HEK293T (cell line): ENCODE results near the gene POLE3.

Experiments used
- BHLHE40 ChIP-seq: fragments of 450-650 bp; IDR thresholded peaks from 2 replicates; pipeline ENCODE4 v1.6.1; 2016; ENCODE audit warnings: mild to moderate bottlenecking, moderate library complexity, borderline replicate concordance
- ELF4 ChIP-seq: fragments of 450-650 bp; IDR thresholded peaks from 2 replicates; pipeline ENCODE4 v1.6.1; 2017; ENCODE audit warnings: antibody characterized with exemption
- FOXA1 ChIP-seq: fragments of 450-650 bp; IDR thresholded peaks from 2 replicates; pipeline ENCODE4 v1.6.1; 2016; ENCODE audit warnings: mild to moderate bottlenecking
- FOXK2 ChIP-seq: fragments of 450-650 bp; IDR thresholded peaks from 2 replicates; pipeline ENCODE4 v1.6.1; 2016; ENCODE audit warnings: mild to moderate bottlenecking
- FOXM1 ChIP-seq: fragments of 450-650 bp; IDR thresholded peaks from 2 replicates; pipeline ENCODE4 v1.6.1; 2017; ENCODE audit warnings: mild to moderate bottlenecking, borderline replicate concordance
- HDGF ChIP-seq: fragments of 450-650 bp; IDR thresholded peaks from 2 replicates; pipeline ENCODE4 v1.6.1; 2017; ENCODE audit warnings: antibody characterized with exemption, borderline replicate concordance
- L3MBTL2 ChIP-seq: fragments of 450-650 bp; conservative IDR thresholded peaks from 2 replicates; pipeline ENCODE4 v1.6.1; 2016; ENCODE audit warnings: mild to moderate bottlenecking
- LEF1 ChIP-seq: fragments of 450-650 bp; IDR thresholded peaks from 2 replicates; pipeline ENCODE4 v1.6.1; 2017; ENCODE audit warnings: mild to moderate bottlenecking, borderline replicate concordance
- SP1 ChIP-seq: fragments of 450-650 bp; IDR thresholded peaks from 2 replicates; pipeline ENCODE4 v1.6.1; 2017
- SUZ12 ChIP-seq: fragments of 450-650 bp; IDR thresholded peaks from 2 replicates; pipeline ENCODE4 v1.6.1; 2016; ENCODE audit warnings: mild to moderate bottlenecking
- TARDBP ChIP-seq: fragments of 450-650 bp; IDR thresholded peaks from 2 replicates; pipeline ENCODE4 v1.6.1; 2016
- ZNF384 ChIP-seq: fragments of 450-650 bp; IDR thresholded peaks from 2 replicates; pipeline ENCODE4 v1.6.1; 2016

DNA sequence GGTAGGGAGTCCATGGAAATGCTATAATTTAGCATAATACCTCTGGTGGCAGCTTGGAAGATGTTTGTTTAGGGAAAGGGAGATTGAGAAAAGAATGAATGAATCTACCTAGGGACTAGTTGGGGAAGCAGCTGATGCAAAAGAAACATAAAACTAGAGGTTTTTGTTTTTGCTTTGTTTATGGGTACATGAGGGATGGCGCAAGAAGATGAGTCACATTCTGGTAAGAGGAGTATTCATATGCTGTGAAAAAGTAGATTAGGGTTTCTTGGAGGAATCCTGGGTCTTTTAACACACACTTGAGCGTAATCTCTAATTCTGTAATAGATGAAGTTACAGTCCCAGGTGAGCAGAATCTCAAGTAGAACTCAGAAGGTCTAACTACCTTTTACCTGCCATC is 17.2 kb upstream of the POLE3 start:
- TF ChIP-seq HDGF = no peak
- TF ChIP-seq LEF1 = no peak
- no peak for TF ChIP-seq SP1
- no peak for TF ChIP-seq ELF4
- TF ChIP-seq BHLHE40 = no peak
- TF ChIP-seq SUZ12 = no peak
- no peak for TF ChIP-seq L3MBTL2
- no peak for TF ChIP-seq FOXM1
- no peak for TF ChIP-seq FOXA1
- no peak for TF ChIP-seq ZNF384
- TF ChIP-seq TARDBP = no peak
- no peak for TF ChIP-seq FOXK2
